GM19452 (cell line): Measurements from ENCODE around the gene ACAA2.

ENCODE experiments used
- ATAC-seq: cut with Tn5 transposase; IDR thresholded peaks from one replicate; pipeline ENCODE4 v1.9.1; 2021; ENCODE audit not compliant: unreplicated experiment

ACAA2 gene

GRCh38 chr18:49813319-49814146 is at the start of gene ACAA2:
Gene ACAA2, minus strand, starts transcription at chr18:49813533. Its CDS starts 49 bp downstream, at chr18:49813484.
- ATAC-seq: peak; percentile 87

- ATAC-seq: no peak
These were observed 49.5 kb upstream of the ACAA2 start for GRCh38 chr18:49862656-49863385.

GRCh38 chr18:49861659-49862058 is 48.3 kb upstream of the ACAA2 start:
- no peak for ATAC-seq

- ATAC-seq: no peak
These were observed 46.4 kb upstream of the ACAA2 start for GRCh38 chr18:49859725-49860124.

GRCh38 chr18:49859021-49859359 is 45.7 kb upstream of the ACAA2 start:
- ATAC-seq: no peak

GRCh38 chr18:49858309-49859020 is 45.1 kb upstream of the ACAA2 start:
- no peak for ATAC-seq

GRCh38 chr18:49857708-49858107 is 44.4 kb upstream of the ACAA2 start:
- no peak for ATAC-seq

- ATAC-seq: no peak
These were observed 43.2 kb upstream of the ACAA2 start for GRCh38 chr18:49856496-49856895.

GRCh38 chr18:49855711-49856415 is 42.5 kb upstream of the ACAA2 start:
- no peak for ATAC-seq

DNA sequence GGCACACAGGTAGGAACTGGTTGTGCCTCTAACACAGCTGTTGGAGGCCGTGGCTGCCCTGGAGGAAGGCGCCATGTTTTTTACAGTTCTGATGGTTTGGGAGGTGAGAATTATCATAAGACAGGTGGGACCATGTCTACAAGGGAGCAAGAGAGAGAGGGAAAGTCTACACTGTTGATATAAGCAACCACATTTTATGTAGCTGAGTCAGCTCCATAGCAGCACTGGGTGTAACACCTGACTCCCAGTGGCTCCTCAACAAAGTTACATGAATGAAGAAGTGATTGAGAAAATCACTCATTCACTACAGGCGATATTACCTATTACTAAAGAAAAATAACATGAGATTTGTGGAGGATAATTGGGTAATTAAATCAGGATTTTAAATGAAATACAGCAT is 41.3 kb upstream of the ACAA2 start:
- ATAC-seq: no peak

- ATAC-seq: no peak
These were observed 40.1 kb upstream of the ACAA2 start for GRCh38 chr18:49853436-49853835.

DNA sequence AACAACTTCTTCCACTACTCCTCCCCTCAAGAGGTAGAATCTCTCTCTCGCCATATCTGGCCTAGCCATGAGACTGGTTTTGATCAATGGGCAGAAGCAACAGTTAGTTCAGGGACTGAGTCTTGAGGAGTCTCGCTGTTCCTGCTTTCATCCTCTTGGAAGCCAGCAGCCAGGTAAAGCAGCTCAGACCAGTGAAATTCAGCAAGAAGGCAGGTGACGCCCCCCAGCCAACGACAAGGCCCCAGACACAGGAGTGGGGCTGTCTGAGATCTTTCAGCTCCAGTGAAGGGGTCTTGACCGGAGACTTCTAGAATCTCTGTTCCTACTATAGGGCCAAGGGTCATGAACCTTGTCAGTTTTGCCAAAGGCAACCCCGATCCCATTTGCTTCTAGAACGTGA is 39.7 kb upstream of the ACAA2 start:
- ATAC-seq: no peak

GRCh38 chr18:49851624-49852023 is 38.3 kb upstream of the ACAA2 start:
- no peak for ATAC-seq

- ATAC-seq: no peak
These were observed 37.3 kb upstream of the ACAA2 start for GRCh38 chr18:49850636-49851035.

GRCh38 chr18:49849331-49850217 is 36.2 kb upstream of the ACAA2 start:
- no peak for ATAC-seq

DNA sequence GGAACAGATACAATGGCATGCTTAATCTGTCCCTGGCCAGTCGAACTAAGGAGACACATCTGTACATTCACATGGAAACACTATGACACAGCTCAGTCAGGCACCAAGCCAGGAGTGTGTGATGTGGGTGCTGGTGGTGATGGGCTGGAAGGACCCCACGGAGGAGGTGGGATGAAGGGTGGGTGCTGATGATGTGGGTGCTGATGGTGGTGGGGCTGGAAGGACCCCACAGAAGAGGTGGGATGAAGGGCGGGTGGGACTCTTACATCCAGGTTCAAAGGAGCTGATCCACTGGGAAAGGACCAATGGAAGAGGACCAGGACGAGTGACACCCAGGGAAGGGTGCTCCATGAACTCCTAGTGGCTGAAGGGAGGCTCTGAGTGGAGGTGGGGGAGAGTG is 34.8 kb upstream of the ACAA2 start:
- ATAC-seq: no peak

- ATAC-seq: no peak
These were observed 34.2 kb upstream of the ACAA2 start for GRCh38 chr18:49847524-49847923.

DNA sequence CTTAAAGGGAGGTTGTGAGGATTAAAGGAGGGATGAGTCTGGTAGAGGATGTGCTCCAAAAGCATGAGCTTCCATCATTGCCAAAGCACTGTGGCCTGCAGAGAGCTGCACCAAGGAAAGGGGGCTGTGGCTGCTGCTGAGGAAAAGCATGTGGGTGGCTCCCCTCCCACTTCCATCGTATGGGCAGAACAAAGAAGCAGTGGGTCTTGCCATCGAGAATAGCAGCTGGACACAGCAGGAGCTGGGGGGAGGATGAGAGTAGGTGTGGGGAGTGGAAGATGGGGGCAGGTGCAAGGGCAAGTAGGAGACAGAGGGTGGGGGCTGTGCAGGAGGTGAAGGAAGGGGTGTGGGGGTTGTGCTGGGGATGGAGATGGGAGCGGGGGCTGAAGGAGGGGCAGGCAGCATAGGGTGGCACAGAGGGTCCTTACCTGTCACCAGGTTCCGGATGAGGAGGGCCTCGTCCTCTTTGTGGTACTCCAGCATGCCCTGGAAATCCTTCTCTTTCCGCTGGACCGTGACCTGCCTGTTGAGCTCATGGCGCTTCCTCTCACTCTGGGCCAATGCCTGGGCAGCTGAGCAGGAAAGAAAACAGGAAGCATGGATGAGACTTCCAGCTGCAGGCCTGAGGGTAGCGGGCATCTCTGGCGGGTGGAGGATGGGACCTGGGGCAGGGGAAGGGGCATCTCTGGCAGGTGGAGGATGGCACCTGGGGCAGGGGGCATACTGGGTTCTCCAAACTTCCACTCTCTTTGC is 33.6 kb upstream of the ACAA2 start:
- no peak for ATAC-seq

DNA sequence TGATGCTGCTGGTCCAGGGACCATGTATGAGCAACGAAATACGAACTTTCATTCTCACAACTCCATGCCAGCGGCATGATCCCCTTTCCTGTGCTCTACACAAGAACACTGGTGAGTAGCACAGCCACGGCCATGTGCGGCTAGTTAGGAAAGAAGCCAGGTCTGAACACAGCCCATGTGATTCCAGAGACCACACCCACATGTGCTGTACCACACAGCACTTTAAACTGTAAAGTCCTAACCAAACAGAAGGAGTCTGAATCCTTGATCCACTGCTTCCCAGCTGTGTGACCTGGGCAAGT is 33.0 kb upstream of the ACAA2 start:
- no peak for ATAC-seq
